Mesodermal cell (in vitro differentiated cells): ENCODE data around the gene IRF2.
A peak's percentile ranks its signal among the peaks of the same experiment; 100 is the strongest.
"Not testable (repeated sequence)": the region's sequence is repeated elsewhere in the genome, so short reads cannot be mapped to it uniquely, and the experiment has no call there.

Source experiments
- H3K27ac ChIP-seq: 2 replicates; pipeline ENCODE4 v1.7.0; 2013; ENCODE audit warnings: mild to moderate bottlenecking, low read depth, low read length, moderate library complexity; ENCODE audit not compliant: severe bottlenecking
- H3K36me3 ChIP-seq: 2 replicates; pipeline ENCODE4 v1.7.1; 2013; ENCODE audit warnings: mild to moderate bottlenecking, low read length, moderate library complexity; ENCODE audit not compliant: control insufficient read depth, insufficient read depth
- H3K4me1 ChIP-seq: one replicate; pipeline ENCODE4 v1.7.1; 2013; ENCODE audit warnings: mild to moderate bottlenecking, low read length; ENCODE audit not compliant: insufficient read depth, control insufficient read depth, poor library complexity, severe bottlenecking
- H3K4me3 ChIP-seq: 2 replicates; pipeline ENCODE4 v1.7.0; 2013; ENCODE audit warnings: low read length, control low read depth, mild to moderate bottlenecking; ENCODE audit not compliant: insufficient read depth, poor library complexity, severe bottlenecking; ENCODE audit errors: extremely low read depth
- H3K9me3 ChIP-seq: 2 replicates; pipeline ENCODE4 v1.7.1; 2013; ENCODE audit warnings: mild to moderate bottlenecking, low read length, moderate library complexity; ENCODE audit not compliant: control insufficient read depth
- WGBS, 2 experiments: methylation state at CpG; one replicate each; pipeline ENCODE4 v1.1.5; 2013; ENCODE audit warnings: missing lambda C conversion rate in 2 of 2; ENCODE audit not compliant: insufficient coverage in 2 of 2; 5-methylcytosine and 5-hydroxymethylcytosine counted together

Gene IRF2

GRCh38 chr4:184342857-184343237, 131.5 kb downstream of the IRF2 start:
- H3K4me3 ChIP-seq, H3K36me3 ChIP-seq, H3K9me3 ChIP-seq, H3K27ac ChIP-seq, H3K4me1 ChIP-seq: not testable (repeated sequence)
- no CpG with 5 or more reads among the region's 1 CpG for WGBS, 2 experiments

- H3K4me1 ChIP-seq = peaks cover 4% of the 10 kb centered on the region
- 82 to 98% methylated on average over 5 of the region's 6 CpGs for whole genome bisulfite sequencing, 2 experiments
- H3K4me3 ChIP-seq = no peak overlapping the region
- H3K9me3 ChIP-seq = no peaks in the 10 kb centered on the region
- no peaks in the 10 kb centered on the region for H3K36me3 ChIP-seq
- H3K27ac ChIP-seq = no peak overlapping the region
Measured at GRCh38 chr4:184342167-184342856, 132.0 kb downstream of the IRF2 start.

- H3K4me3 ChIP-seq, H3K36me3 ChIP-seq, H3K4me1 ChIP-seq, H3K27ac ChIP-seq, H3K9me3 ChIP-seq: not testable (repeated sequence)
- 86 to 88% methylated on average over 3 to 4 of the region's 5 CpGs for WGBS, 2 experiments
Measured at GRCh38 chr4:184339398-184340193, 134.8 kb downstream of the IRF2 start.

- no peak overlapping the region for H3K4me3 ChIP-seq
- H3K27ac ChIP-seq = peak overlapping the region; percentile 66
- H3K4me1 ChIP-seq = peaks cover 3% of the 10 kb centered on the region
- H3K9me3 ChIP-seq = no peaks in the 10 kb centered on the region
- no peaks in the 10 kb centered on the region for H3K36me3 ChIP-seq
- WGBS, 2 experiments = 75 to 100% methylated on average over 1 of the region's 1 CpG
Measured at GRCh38 chr4:184337907-184338306, 136.4 kb downstream of the IRF2 start.
